ENCODE data around the gene SLC9B2.
A peak's percentile ranks its signal among the peaks of the same experiment; 100 is the strongest.

Gene SLC9B2

DNA sequence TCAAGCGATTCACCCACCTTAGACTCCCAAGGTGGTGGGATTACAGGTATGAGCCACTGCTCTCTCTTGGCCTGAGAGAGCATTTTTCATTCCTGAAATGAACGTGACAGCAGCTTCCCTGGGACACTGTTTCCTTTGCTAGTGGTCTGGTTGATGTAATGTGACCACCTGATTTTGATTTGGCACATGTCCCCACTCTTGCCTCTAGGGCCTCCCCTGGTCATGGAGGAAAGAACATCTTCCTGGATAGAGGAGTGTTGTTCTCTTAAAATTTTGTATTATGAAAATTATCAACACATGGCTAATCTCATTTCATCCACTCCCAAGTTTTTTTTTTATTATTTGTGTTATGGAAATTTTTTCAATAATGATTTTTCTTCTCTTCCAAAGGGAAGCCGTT, 23.8 kb downstream of the SLC9B2 start:
- ChIA-PET CTCF (interaction anchor here (0.9 kb wide), 1 partner anchor 39 kb away, joined by 3 read pairs; no protein-coding TSS in a partner anchor), POLR2A (no interaction called here)
- TF ChIP-seq, protein P1, sequence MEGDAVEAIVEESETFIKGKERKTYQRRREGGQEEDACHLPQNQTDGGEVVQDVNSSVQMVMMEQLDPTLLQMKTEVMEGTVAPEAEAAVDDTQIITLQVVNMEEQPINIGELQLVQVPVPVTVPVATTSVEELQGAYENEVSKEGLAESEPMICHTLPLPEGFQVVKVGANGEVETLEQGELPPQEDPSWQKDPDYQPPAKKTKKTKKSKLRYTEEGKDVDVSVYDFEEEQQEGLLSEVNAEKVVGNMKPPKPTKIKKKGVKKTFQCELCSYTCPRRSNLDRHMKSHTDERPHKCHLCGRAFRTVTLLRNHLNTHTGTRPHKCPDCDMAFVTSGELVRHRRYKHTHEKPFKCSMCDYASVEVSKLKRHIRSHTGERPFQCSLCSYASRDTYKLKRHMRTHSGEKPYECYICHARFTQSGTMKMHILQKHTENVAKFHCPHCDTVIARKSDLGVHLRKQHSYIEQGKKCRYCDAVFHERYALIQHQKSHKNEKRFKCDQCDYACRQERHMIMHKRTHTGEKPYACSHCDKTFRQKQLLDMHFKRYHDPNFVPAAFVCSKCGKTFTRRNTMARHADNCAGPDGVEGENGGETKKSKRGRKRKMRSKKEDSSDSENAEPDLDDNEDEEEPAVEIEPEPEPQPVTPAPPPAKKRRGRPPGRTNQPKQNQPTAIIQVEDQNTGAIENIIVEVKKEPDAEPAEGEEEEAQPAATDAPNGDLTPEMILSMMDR (IDR thresholded peaks at IDR 0.05; ENCODE audit: insufficient read depth, low read length, missing control alignments): no peak
- DNase-seq (ENCODE audit: low read depth, low spot score): no peak
- no peak overlapping the region for H3K4me3 ChIP-seq (ENCODE audit: low read depth, low read length)

DNA sequence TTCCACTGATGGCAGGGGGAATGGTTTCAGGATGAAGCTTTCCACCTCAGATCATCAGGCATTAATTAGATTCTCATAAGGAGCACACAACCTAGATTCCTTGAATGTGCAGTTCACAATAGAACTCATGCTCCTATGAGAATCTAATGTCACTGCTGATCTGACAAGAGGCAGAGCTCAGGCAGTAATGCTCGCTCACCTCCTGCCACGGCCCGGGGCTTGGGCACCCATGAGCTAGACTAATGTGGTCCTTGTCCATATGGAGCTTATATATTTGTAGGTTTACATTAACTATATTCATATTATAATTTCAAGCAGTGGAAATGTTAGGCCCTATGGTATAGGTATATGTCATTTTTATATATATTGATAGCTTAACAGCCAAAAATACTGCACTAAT, 24.4 kb downstream of the SLC9B2 start:
- TF ChIP-seq, protein P1 (IDR thresholded peaks at IDR 0.05; ENCODE audit: insufficient read depth, low read length, missing control alignments): no peak
- no peak overlapping the region for H3K4me3 ChIP-seq (ENCODE audit: low read depth, low read length)
- POLR2A ChIA-PET: no interaction called here
- no peak for DNase-seq (ENCODE audit: low read depth, low spot score)
- CTCF ChIA-PET: interaction anchor here (0.9 kb wide), 1 partner anchor 40 kb away, joined by 3 read pairs; no protein-coding TSS in a partner anchor

DNA sequence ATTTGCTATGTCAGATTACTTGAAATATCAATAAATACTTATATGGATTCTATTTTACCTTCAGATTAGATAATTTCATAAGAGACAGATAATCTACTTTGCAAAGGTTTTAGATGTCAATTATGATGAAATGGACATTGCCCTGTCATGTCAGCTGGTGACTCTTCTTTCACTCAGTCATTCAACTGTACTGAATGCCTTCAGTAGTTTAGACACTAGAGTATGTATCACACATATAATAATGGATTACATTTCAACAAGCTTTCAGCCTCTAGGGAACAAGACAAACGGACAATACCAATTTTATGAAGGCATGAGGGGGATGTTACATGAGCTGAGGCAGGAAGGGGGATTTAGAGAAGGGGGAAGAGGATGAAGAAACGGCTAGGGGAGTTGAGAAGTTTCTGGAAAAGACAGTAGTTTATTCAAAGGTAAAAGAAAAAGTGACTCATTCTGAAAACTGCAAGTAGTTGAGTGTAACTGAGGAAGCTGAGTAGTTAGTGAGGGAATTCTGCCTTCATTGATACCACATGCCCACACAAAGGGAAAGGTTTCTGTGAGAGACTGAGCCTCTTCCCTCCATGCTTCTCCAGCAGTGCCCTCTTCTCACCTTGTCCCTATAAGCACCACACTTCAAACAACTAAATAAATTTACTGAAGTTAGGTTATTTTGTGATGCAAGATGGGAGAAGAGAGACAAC, 25.7 kb downstream of the SLC9B2 start:
- ChIA-PET POLR2A (no interaction called here), CTCF (interaction anchor here (1.4 kb wide), 1 partner anchor 41 kb away, joined by 7 read pairs; no protein-coding TSS in a partner anchor)
- no peak overlapping the region for H3K4me3 ChIP-seq (ENCODE audit: low read depth, low read length)
- TF ChIP-seq, protein P1 (IDR thresholded peaks at IDR 0.05; ENCODE audit: insufficient read depth, low read length, missing control alignments): no peak
- DNase-seq (ENCODE audit: low read depth, low spot score): no peak

DNA sequence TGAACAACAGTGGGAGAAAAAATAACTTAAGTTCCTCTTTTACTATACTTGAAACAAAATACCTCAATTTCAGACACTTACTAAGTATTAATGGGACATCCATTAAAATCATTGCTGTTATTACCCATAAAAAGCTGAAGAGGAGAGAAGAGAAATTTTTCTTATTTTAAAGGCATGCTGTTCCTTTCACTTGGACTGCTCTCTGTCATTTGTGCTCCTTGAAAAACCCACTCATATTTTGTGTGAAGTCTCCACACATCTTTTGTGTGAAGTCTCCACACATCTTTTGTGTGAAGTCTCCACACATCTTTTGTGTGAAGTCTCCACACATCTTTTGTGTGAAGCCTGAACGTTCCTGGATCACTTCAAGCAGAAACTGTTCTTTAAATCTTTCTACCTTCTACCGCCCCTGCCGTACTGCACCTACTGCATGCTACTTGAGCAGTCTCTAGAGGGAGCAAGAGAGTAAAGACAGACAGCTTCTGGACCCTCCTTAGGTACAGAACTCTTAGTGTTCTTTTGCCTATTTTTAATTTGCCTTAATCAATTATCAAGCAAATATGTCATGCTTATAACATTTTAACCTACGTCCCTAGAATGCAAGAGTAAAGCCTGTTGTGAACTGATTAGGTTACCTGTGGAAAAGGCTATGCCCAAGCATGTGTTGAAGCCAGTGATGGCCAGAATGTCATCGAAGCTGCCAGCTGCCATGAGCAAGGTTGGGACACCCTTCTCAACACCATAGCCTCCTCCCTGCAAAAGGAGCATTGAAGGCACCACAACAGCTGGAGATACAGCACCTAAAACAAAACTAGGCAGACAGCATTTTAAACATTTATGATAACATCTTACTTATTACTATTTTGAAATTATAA, 29.9 kb downstream of the SLC9B2 start:
- DNase-seq (ENCODE audit: low read depth, low spot score): no peak
- POLR2A ChIA-PET: no interaction called here
- TF ChIP-seq, protein P1 (IDR thresholded peaks at IDR 0.05; ENCODE audit: insufficient read depth, low read length, missing control alignments): peak; percentile 70
- no peak overlapping the region for H3K4me3 ChIP-seq (ENCODE audit: low read depth, low read length)
- CTCF ChIA-PET: interaction anchor here (0.7 to 3.1 kb wide), 15 partner anchors 9 to 426 kb away, joined by 3 to 15 read pairs (median 5); partner anchors contain the start of gene SLC9B2

DNA sequence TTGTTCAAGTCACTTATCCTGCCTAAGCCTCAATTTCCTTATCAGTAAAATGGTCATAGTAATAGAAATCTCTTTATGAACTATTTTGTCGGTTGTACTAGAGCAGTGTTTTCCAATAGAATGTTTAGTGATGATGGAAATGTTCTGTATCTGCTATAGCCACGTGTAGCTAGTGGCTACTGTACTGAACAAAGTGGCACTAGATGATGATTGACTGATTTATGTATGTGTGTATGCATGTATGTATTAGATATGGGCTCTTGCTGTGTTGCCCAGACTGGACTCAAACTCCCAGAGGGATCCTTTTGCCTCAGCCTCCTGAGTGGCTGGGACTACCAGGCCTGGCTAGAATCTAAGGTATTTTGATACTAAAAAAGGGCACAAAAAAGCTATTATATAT, 32.4 kb downstream of the SLC9B2 start:
- no peak for DNase-seq (ENCODE audit: low read depth, low spot score)
- ChIA-PET CTCF (interaction anchor here (0.8 to 3.1 kb wide), 7 partner anchors 12 to 48 kb away, joined by 3 to 15 read pairs (median 4); no protein-coding TSS in a partner anchor), POLR2A (no interaction called here)
- no peak overlapping the region for H3K4me3 ChIP-seq (ENCODE audit: low read depth, low read length)
- TF ChIP-seq, protein P1 (IDR thresholded peaks at IDR 0.05; ENCODE audit: insufficient read depth, low read length, missing control alignments): no peak

DNA sequence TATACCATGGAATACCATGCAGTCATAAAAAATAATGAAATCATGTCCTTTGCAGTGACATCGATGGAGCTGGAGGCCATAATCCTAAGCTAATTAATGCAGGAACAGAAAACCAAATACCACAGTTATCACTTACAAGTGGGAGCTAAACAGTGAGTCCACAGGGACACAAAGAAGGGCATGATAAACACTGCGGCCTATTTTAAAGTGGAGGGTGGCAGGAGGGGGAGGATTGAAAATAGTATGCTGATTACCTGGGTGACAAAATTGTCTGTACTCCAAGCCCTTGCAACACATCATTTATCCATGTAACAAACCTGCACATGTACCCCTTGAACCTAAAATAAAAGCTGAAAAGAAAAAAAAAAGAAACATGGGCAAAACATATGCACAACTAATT, 40.4 kb downstream of the SLC9B2 start:
- H3K4me3 ChIP-seq (ENCODE audit: low read depth, low read length): no peak overlapping the region
- TF ChIP-seq, protein P1 (IDR thresholded peaks at IDR 0.05; ENCODE audit: insufficient read depth, low read length, missing control alignments): no peak
- ChIA-PET CTCF (interaction anchor here (1.6 to 2.2 kb wide), 2 partner anchors 10 to 605 kb away, joined by 3 to 12 read pairs; no protein-coding TSS in a partner anchor), POLR2A (no interaction called here)
- DNase-seq (ENCODE audit: low read depth, low spot score): no peak
